Mesenchymal stem cell (in vitro differentiated cells and primary cell): ENCODE measurements around the gene RNU6-9.
A peak's percentile ranks its signal among the peaks of the same experiment; 100 is the strongest.

Experiments
- DNase-seq: peaks from one replicate; pipeline ENCODE4 v3.0.0-alpha.2; 2013
- H2AFZ ChIP-seq: one replicate; pipeline ENCODE4 v1.6.1; 2013; ENCODE audit warnings: low read depth, mild to moderate bottlenecking, control low read depth, inconsistent platforms, low read length, moderate library complexity
- H2AK5ac ChIP-seq: 2 replicates; pipeline ENCODE4 v1.6.1; 2013; ENCODE audit warnings: low read length, moderate library complexity, mild to moderate bottlenecking, inconsistent platforms; ENCODE audit not compliant: severe bottlenecking
- H2BK120ac ChIP-seq: one replicate; pipeline ENCODE4 v1.6.1; 2013; ENCODE audit warnings: low read depth, mild to moderate bottlenecking, inconsistent platforms, low read length, moderate library complexity
- H2BK12ac ChIP-seq, 2 experiments: one replicate each; pipeline ENCODE4 v1.6.1; 2013; ENCODE audit warnings: inconsistent platforms in 2 of 2, low read length in 2 of 2, mild to moderate bottlenecking in 2 of 2, moderate library complexity in 2 of 2, control low read depth in 1 of 2
- H2BK15ac ChIP-seq: one replicate; pipeline ENCODE4 v1.6.1; 2013; ENCODE audit warnings: mild to moderate bottlenecking, low read depth, inconsistent platforms; ENCODE audit not compliant: poor library complexity, severe bottlenecking
- H2BK5ac ChIP-seq: 2 replicates; pipeline ENCODE4 v1.6.1; 2013; ENCODE audit warnings: low read depth, mild to moderate bottlenecking, low read length, control low read depth, inconsistent platforms; ENCODE audit not compliant: poor library complexity, severe bottlenecking
- H3K14ac ChIP-seq, 2 experiments: one replicate each; pipeline ENCODE4 v1.6.1; 2013; ENCODE audit warnings: inconsistent platforms in 2 of 2, low read length in 2 of 2, control low read depth in 1 of 2, mild to moderate bottlenecking in 1 of 2, moderate library complexity in 1 of 2
- H3K18ac ChIP-seq, 2 experiments: one replicate each; pipeline ENCODE4 v1.6.1; 2013; ENCODE audit warnings: inconsistent platforms in 2 of 2, low read length in 2 of 2, control low read depth in 1 of 2, low read depth in 1 of 2, mild to moderate bottlenecking in 1 of 2
- H3K23ac ChIP-seq, 2 experiments: one replicate each; pipeline ENCODE4 v1.6.1; 2013; ENCODE audit warnings: inconsistent platforms in 2 of 2, low read length in 2 of 2, mild to moderate bottlenecking in 2 of 2, moderate library complexity in 2 of 2, control low read depth in 1 of 2
- H3K27ac ChIP-seq: 2 replicates; pipeline ENCODE4 v1.5.1; 2013; ENCODE audit warnings: mild to moderate bottlenecking, moderate library complexity, low read length, control low read depth, inconsistent platforms; ENCODE audit not compliant: poor library complexity, severe bottlenecking
- H3K27me3 ChIP-seq, 2 experiments: 2 replicates each; pipeline versions ENCODE4 v1.6.1 to v1.7.0; 2013; ENCODE audit warnings: low read length in 2 of 2, mild to moderate bottlenecking in 2 of 2, moderate library complexity in 2 of 2, control low read depth in 1 of 2, inconsistent platforms in 1 of 2; ENCODE audit not compliant: control insufficient read depth in 1 of 2, insufficient read depth in 1 of 2
- H3K36me3 ChIP-seq, 2 experiments: 2 replicates each; pipeline versions ENCODE4 v1.6.1 to v1.7.0; 2013; ENCODE audit warnings: low read length in 2 of 2, control low read depth in 1 of 2, inconsistent platforms in 1 of 2, low read depth in 1 of 2, mild to moderate bottlenecking in 1 of 2; ENCODE audit not compliant: insufficient read depth in 2 of 2, control insufficient read depth in 1 of 2
- H3K4ac ChIP-seq, 2 experiments: one replicate each; pipeline ENCODE4 v1.6.1; 2013; ENCODE audit warnings: inconsistent platforms in 2 of 2, low read length in 2 of 2, mild to moderate bottlenecking in 2 of 2, moderate library complexity in 2 of 2, control low read depth in 1 of 2, low read depth in 1 of 2
- H3K4me1 ChIP-seq: 2 replicates; pipeline ENCODE4 v1.6.1; 2013; ENCODE audit warnings: low read depth, low read length, control low read depth; ENCODE audit not compliant: control insufficient read depth, insufficient read depth
- H3K4me2 ChIP-seq: 2 replicates; pipeline ENCODE4 v1.6.1; 2013; ENCODE audit warnings: low read length, mild to moderate bottlenecking, inconsistent platforms; ENCODE audit not compliant: poor library complexity, severe bottlenecking
- H3K4me3 ChIP-seq, 2 experiments: 2 replicates each; pipeline versions ENCODE4 v1.5.1 to v1.7.0; 2013; ENCODE audit warnings: low read length in 2 of 2, mild to moderate bottlenecking in 2 of 2, control low read depth in 1 of 2, low read depth in 1 of 2; ENCODE audit not compliant: insufficient read depth in 1 of 2
- H3K79me1 ChIP-seq: replicated peaks from 2 replicates; pipeline ENCODE4 v1.6.1; 2013; ENCODE audit warnings: mild to moderate bottlenecking, control low read depth, low read length, inconsistent platforms; ENCODE audit not compliant: poor library complexity, severe bottlenecking
- H3K9ac ChIP-seq: 2 replicates; pipeline ENCODE4 v1.7.0; 2013; ENCODE audit warnings: mild to moderate bottlenecking, low read length, moderate library complexity
- H3K9me3 ChIP-seq: 2 replicates; pipeline ENCODE4 v1.7.0; 2013; ENCODE audit warnings: mild to moderate bottlenecking, low read length; ENCODE audit not compliant: control insufficient read depth
- H4K8ac ChIP-seq: one replicate; pipeline ENCODE4 v1.6.1; 2013; ENCODE audit warnings: inconsistent platforms, mild to moderate bottlenecking, low read length, moderate library complexity
- H4K91ac ChIP-seq: one replicate; pipeline ENCODE4 v1.6.1; 2013; ENCODE audit warnings: mild to moderate bottlenecking, low read length, inconsistent platforms
- WGBS: methylation state at CpG from one replicate; pipeline ENCODE4 v1.1.7; 2013; ENCODE audit warnings: mixed read lengths; 5-methylcytosine and 5-hydroxymethylcytosine counted together

RNU6-9 gene

GRCh38 chr19:873084-873483, 20.2 kb upstream of the RNU6-9 start:
- no peak overlapping the region for H2BK12ac ChIP-seq
- H3K18ac ChIP-seq = no peak overlapping the region
- no peak overlapping the region for H2AK5ac ChIP-seq
- H2BK15ac ChIP-seq = no peak overlapping the region
- DNase-seq = peak; percentile 51
- no peak overlapping the region for H3K4ac ChIP-seq
- no peak overlapping the region for H4K91ac ChIP-seq
- no peak overlapping the region for H3K9ac ChIP-seq
- H3K4me3 ChIP-seq = no peak overlapping the region
- no peaks in the 10 kb centered on the region for H3K9me3 ChIP-seq
- no peak overlapping the region for H3K23ac ChIP-seq
- H3K27ac ChIP-seq = no peak overlapping the region
- H2BK120ac ChIP-seq = no peak overlapping the region
- no peak overlapping the region for H3K4me2 ChIP-seq
- WGBS = 89% methylated on average over 9 of the region's 13 CpGs
- no peak overlapping the region for H2BK5ac ChIP-seq
- H3K4me1 ChIP-seq = peaks cover 47% of the 10 kb centered on the region
- peaks cover 32 to 82% of the 10 kb centered on the region in 2 experiments for H3K36me3 ChIP-seq
- H3K14ac ChIP-seq = no peak overlapping the region
- H2AFZ ChIP-seq = no peak overlapping the region
- no peaks in the 10 kb centered on the region for H3K27me3 ChIP-seq
- no peak overlapping the region for H4K8ac ChIP-seq
- H3K79me1 ChIP-seq = peaks cover 6% of the 10 kb centered on the region

- no peak overlapping the region for H2BK12ac ChIP-seq
- no peak overlapping the region for H2BK15ac ChIP-seq
- no peak overlapping the region for H3K9ac ChIP-seq
- no peak overlapping the region for H3K18ac ChIP-seq
- H3K27me3 ChIP-seq = no peaks in the 10 kb centered on the region
- no peak overlapping the region for H4K8ac ChIP-seq
- no peak overlapping the region for H2AFZ ChIP-seq
- H4K91ac ChIP-seq = peak overlapping the region; percentile 53
- H3K27ac ChIP-seq = no peak overlapping the region
- H3K9me3 ChIP-seq = no peaks in the 10 kb centered on the region
- WGBS = 96% methylated on average over 22 of the region's 22 CpGs
- no peak overlapping the region for H2BK5ac ChIP-seq
- no peak for DNase-seq
- H3K4me1 ChIP-seq = peaks cover 44% of the 10 kb centered on the region
- H3K23ac ChIP-seq = no peak overlapping the region
- no peak overlapping the region for H3K14ac ChIP-seq
- peaks cover 27 to 81% of the 10 kb centered on the region in 2 experiments for H3K36me3 ChIP-seq
- H3K4me3 ChIP-seq = no peak overlapping the region
- H3K4ac ChIP-seq = no peak overlapping the region
- H2BK120ac ChIP-seq = no peak overlapping the region
- H3K79me1 ChIP-seq = peaks cover 2% of the 10 kb centered on the region
- H3K4me2 ChIP-seq = no peak overlapping the region
- H2AK5ac ChIP-seq = no peak overlapping the region
These were observed 19.7 kb upstream of the RNU6-9 start for GRCh38 chr19:873561-874041.

GRCh38 chr19:875265-875879, 17.9 kb upstream of the RNU6-9 start:
- Histone ChIP-seq H3K79me1 (peaks cover 9% of the 10 kb centered on the region), H2AK5ac (no peak overlapping the region), H3K36me3 (peaks cover 30 to 90% of the 10 kb centered on the region in 2 experiments), H3K4me3 (no peak overlapping the region), H3K23ac (no peak overlapping the region), H3K9ac (no peak overlapping the region), H3K4me1 (peaks cover 31% of the 10 kb centered on the region), H3K4ac (no peak overlapping the region), H2BK12ac (no peak overlapping the region), H3K4me2 (no peak overlapping the region), H2AFZ (no peak overlapping the region), H3K27me3 (no peaks in the 10 kb centered on the region), H3K27ac (no peak overlapping the region), H3K14ac (no peak overlapping the region), H2BK120ac (no peak overlapping the region), H4K91ac (no peak overlapping the region), H3K9me3 (no peaks in the 10 kb centered on the region), H2BK15ac (no peak overlapping the region), H3K18ac (no peak overlapping the region), H2BK5ac (no peak overlapping the region), H4K8ac (no peak overlapping the region)
- DNase-seq = no peak
- WGBS = 96% methylated on average over 28 of the region's 28 CpGs

DNA sequence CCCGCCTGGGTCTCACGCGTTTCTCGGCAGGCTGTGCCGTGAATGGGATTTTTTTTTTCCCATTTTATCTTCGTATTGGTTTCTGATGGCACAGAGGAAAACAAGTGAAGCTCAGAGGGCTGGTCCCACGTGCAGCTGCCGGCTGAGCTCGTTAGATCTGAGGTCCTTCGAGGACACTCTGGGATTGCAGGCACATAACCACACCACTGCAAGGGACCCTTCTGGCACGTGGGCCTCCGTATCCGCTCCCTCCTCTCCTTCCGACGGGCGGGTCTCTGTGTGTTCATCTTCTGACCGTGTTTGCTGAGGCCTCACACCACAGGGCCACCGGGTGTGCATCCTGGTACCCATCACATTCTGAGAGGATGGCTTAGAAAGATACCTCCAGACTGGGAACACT, 17.2 kb upstream of the RNU6-9 start:
- Histone ChIP-seq H3K14ac (no peak overlapping the region), H3K9ac (no peak overlapping the region), H3K4ac (no peak overlapping the region), H3K79me1 (peaks cover 9% of the 10 kb centered on the region), H3K4me2 (no peak overlapping the region), H3K27ac (no peak overlapping the region), H2AK5ac (no peak overlapping the region), H2BK120ac (no peak overlapping the region), H2BK15ac (no peak overlapping the region), H4K91ac (no peak overlapping the region), H3K27me3 (no peaks in the 10 kb centered on the region), H3K23ac (no peak overlapping the region), H2BK5ac (no peak overlapping the region), H2AFZ (no peak overlapping the region), H3K9me3 (no peaks in the 10 kb centered on the region), H2BK12ac (no peak overlapping the region), H3K4me3 (no peak overlapping the region), H3K18ac (no peak overlapping the region), H3K36me3 (peaks cover 34 to 88% of the 10 kb centered on the region in 2 experiments), H3K4me1 (peaks cover 25% of the 10 kb centered on the region), H4K8ac (no peak overlapping the region)
- 88% methylated on average over 18 of the region's 18 CpGs for WGBS
- DNase-seq = no peak
